Astrocyte (in vitro differentiated cells and primary cell): ENCODE results near the gene FIGN.

Experiments
- EZH2 ChIP-seq: IDR thresholded peaks from 2 replicates; pipeline ENCODE4 v1.6.1; 2012; ENCODE audit warnings: mild to moderate bottlenecking, low read length, inconsistent platforms; ENCODE audit not compliant: insufficient read depth
- TF ChIP-seq, protein P1 (sequence below): IDR thresholded peaks from 2 replicates; pipeline ENCODE4 v1.5.1; 2011; ENCODE audit warnings: low read depth, mild to moderate bottlenecking, inconsistent platforms, low read length, moderate library complexity; ENCODE audit not compliant: insufficient read depth

GRCh38 chr2:163729636-163730273 lies 6.1 kb downstream of the FIGN start:
- TF ChIP-seq, protein P1, sequence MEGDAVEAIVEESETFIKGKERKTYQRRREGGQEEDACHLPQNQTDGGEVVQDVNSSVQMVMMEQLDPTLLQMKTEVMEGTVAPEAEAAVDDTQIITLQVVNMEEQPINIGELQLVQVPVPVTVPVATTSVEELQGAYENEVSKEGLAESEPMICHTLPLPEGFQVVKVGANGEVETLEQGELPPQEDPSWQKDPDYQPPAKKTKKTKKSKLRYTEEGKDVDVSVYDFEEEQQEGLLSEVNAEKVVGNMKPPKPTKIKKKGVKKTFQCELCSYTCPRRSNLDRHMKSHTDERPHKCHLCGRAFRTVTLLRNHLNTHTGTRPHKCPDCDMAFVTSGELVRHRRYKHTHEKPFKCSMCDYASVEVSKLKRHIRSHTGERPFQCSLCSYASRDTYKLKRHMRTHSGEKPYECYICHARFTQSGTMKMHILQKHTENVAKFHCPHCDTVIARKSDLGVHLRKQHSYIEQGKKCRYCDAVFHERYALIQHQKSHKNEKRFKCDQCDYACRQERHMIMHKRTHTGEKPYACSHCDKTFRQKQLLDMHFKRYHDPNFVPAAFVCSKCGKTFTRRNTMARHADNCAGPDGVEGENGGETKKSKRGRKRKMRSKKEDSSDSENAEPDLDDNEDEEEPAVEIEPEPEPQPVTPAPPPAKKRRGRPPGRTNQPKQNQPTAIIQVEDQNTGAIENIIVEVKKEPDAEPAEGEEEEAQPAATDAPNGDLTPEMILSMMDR = no peak
- no peak for TF ChIP-seq EZH2
